OCI-LY1 (cell line): ENCODE data around the gene ANKS4B.

ENCODE experiments used
- H2AFZ ChIP-seq: fragments of 200-600 bp; sonication (generic), shearing (Covaris generic); 2 replicates; pipeline ENCODE4 v1.6.0; 2014; ENCODE audit warnings: antibody characterized with exemption, mild to moderate bottlenecking, low read length
- H3F3A ChIP-seq: fragments of 200-600 bp; sonication (generic), shearing (Covaris generic); 2 replicates; pipeline ENCODE4 v1.6.0; 2014; ENCODE audit warnings: mild to moderate bottlenecking, antibody characterized with exemption, low read length, moderate library complexity; ENCODE audit not compliant: insufficient read depth
- H3K27ac ChIP-seq: fragments of 200-600 bp; sonication (generic); 2 replicates; pipeline ENCODE4 v1.5.1; 2014; ENCODE audit warnings: low read length, mixed run types, mild to moderate bottlenecking, low read depth; ENCODE audit not compliant: poor library complexity, severe bottlenecking
- H3K27me3 ChIP-seq: fragments of 200-600 bp; sonication (generic); 2 replicates; pipeline ENCODE4 v1.6.0; 2014; ENCODE audit warnings: antibody characterized with exemption, mild to moderate bottlenecking, low read length, moderate library complexity; ENCODE audit not compliant: insufficient read depth
- H3K36me3 ChIP-seq: fragments of 200-600 bp; sonication (generic); 2 replicates; pipeline ENCODE4 v1.6.1; 2014; ENCODE audit warnings: mild to moderate bottlenecking, antibody characterized with exemption, low read length, moderate library complexity, mixed read lengths; ENCODE audit not compliant: insufficient read depth
- H3K4me1 ChIP-seq: fragments of 200-600 bp; sonication (generic); 2 replicates; pipeline ENCODE4 v1.5.1; 2014; ENCODE audit warnings: mild to moderate bottlenecking, low read length, moderate library complexity; ENCODE audit not compliant: insufficient read depth, severe bottlenecking
- H3K4me2 ChIP-seq: fragments of 200-600 bp; sonication (generic), shearing (Covaris generic); 2 replicates; pipeline ENCODE4 v1.6.1; 2014; ENCODE audit warnings: low read length
- H3K4me3 ChIP-seq: fragments of 200-600 bp; sonication (generic); 2 replicates; pipeline ENCODE4 v1.5.1; 2014; ENCODE audit warnings: low read length, low read depth, mild to moderate bottlenecking, mixed read lengths; ENCODE audit not compliant: poor library complexity, severe bottlenecking
- H3K79me2 ChIP-seq: fragments of 200-600 bp; shearing (Covaris generic); 2 replicates; pipeline ENCODE4 v1.6.1; 2016; ENCODE audit warnings: mixed run types, low read length, mixed read lengths; ENCODE audit not compliant: insufficient read depth
- H3K9ac ChIP-seq: fragments of 200-600 bp; sonication (generic), shearing (Covaris generic); 2 replicates; pipeline ENCODE4 v1.6.1; 2014; ENCODE audit warnings: mild to moderate bottlenecking, low read length, mixed read lengths
- H3K9me2 ChIP-seq: fragments of 200-600 bp; sonication (generic), shearing (Covaris generic); 2 replicates; pipeline ENCODE4 v1.6.1; 2014; ENCODE audit warnings: low read depth, mild to moderate bottlenecking, low read length, mixed read lengths
- H3K9me3 ChIP-seq: fragments of 200-600 bp; shearing (Covaris generic); 2 replicates; pipeline ENCODE4 v1.6.1; 2014; ENCODE audit warnings: low read length, mixed read lengths
- H4K20me1 ChIP-seq: fragments of 200-600 bp; sonication (generic), shearing (Covaris generic); 2 replicates; pipeline ENCODE4 v1.6.0; 2016; ENCODE audit warnings: mild to moderate bottlenecking, low read length; ENCODE audit not compliant: insufficient read depth
- EZH2 ChIP-seq: fragments of 200-600 bp; sonication (generic), shearing (Covaris generic); IDR thresholded peaks from 2 replicates; pipeline ENCODE4 v1.8.0; 2017; ENCODE audit warnings: borderline replicate concordance, mixed run types, mild to moderate bottlenecking, antibody characterized with exemption, low read length, moderate library complexity, mixed read lengths
- TF ChIP-seq, protein P1 (sequence below): fragments of 200-600 bp; sonication (generic), shearing (Covaris generic); IDR thresholded peaks from 2 replicates; pipeline ENCODE4 v1.5.1; 2017; ENCODE audit warnings: mild to moderate bottlenecking, antibody characterized with exemption, low read length, moderate library complexity, mixed read lengths

Gene ANKS4B

DNA sequence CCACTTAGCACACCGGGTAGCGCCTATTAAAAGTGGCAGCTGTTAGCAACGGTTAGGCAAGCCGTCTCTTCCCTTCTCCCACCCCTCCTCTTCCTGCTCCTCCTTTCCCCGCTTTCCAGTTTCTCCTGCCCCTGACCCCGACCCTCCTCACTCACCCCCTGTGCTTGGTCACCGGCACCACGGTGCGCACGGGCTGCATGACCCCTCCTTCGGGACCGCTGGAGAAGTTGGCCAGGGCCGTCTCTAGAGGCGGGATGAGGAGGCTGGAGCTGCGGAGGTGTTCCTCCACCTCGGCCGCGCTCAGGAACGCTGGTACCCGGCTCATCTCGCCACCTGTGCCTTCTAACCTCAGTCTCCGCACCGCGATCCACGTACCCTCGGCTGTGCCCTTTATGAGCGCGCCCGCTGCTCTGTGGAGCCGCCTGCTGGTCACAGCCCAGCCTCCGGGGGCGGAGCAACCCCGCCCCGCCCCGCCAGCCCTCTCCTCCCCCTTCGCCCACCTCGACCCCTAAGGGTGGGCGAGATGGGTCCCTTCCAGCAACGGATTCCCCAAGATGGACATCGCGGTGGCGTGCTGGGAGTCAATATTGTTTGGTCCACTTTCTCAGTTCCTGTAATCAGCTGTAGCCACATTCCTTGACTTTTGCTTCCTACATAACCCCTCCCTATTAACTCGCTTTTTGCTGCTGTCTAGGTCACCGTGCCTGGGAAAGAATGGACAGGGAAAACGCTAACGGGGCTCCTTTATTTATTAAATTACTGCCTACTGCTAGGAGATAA is 44.6 kb downstream of the ANKS4B start, which contains the start of gene CRYM:
TSS of gene CRYM (minus strand) at position 364 of the 780 bp plus-strand sequence. CDS start at position 325, 39 bp downstream.
- Histone ChIP-seq H3K4me3 (peak within 1 kb of the TSS; percentile 58), H3F3A (no peaks in the 10 kb centered on the region), H3K4me2 (peak within 1 kb of the TSS; percentile 80), H3K36me3 (no peaks in the 10 kb centered on the region), H3K9me2 (no peaks in the 10 kb centered on the region), H3K9ac (no peak within 1 kb of the TSS; the same call in 1 of the 2 replicates), H3K27ac (no peak within 1 kb of the TSS), H3K27me3 (peaks cover 8% of the 10 kb centered on the region; the same call in 1 of the 2 replicates), H4K20me1 (no peaks in the 10 kb centered on the region), H3K4me1 (peaks cover 29% of the 10 kb centered on the region), H3K79me2 (no peaks in the 10 kb centered on the region), H3K9me3 (no peaks in the 10 kb centered on the region), H2AFZ (no peak within 1 kb of the TSS)
- TF ChIP-seq, protein P1, sequence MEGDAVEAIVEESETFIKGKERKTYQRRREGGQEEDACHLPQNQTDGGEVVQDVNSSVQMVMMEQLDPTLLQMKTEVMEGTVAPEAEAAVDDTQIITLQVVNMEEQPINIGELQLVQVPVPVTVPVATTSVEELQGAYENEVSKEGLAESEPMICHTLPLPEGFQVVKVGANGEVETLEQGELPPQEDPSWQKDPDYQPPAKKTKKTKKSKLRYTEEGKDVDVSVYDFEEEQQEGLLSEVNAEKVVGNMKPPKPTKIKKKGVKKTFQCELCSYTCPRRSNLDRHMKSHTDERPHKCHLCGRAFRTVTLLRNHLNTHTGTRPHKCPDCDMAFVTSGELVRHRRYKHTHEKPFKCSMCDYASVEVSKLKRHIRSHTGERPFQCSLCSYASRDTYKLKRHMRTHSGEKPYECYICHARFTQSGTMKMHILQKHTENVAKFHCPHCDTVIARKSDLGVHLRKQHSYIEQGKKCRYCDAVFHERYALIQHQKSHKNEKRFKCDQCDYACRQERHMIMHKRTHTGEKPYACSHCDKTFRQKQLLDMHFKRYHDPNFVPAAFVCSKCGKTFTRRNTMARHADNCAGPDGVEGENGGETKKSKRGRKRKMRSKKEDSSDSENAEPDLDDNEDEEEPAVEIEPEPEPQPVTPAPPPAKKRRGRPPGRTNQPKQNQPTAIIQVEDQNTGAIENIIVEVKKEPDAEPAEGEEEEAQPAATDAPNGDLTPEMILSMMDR = peak; percentile 87
- TF ChIP-seq EZH2 = no peak

- peaks cover 8% of the 10 kb centered on the region; the same call in 1 of the 2 replicates for H3K27me3 ChIP-seq
- H3K79me2 ChIP-seq = no peaks in the 10 kb centered on the region
- TF ChIP-seq, protein P1 = no peak
- TF ChIP-seq EZH2 = no peak
- H3K4me1 ChIP-seq = peaks cover 29% of the 10 kb centered on the region
- no peaks in the 10 kb centered on the region for H3K9me2 ChIP-seq
- no peak overlapping the region for H3K4me3 ChIP-seq
- H3K36me3 ChIP-seq = no peaks in the 10 kb centered on the region
- H4K20me1 ChIP-seq = no peaks in the 10 kb centered on the region
- H2AFZ ChIP-seq = no peak overlapping the region
- H3K9me3 ChIP-seq = no peaks in the 10 kb centered on the region
- H3K9ac ChIP-seq = no peak overlapping the region
- H3K27ac ChIP-seq = no peak overlapping the region
- H3K4me2 ChIP-seq = no peak overlapping the region
- H3F3A ChIP-seq = no peaks in the 10 kb centered on the region
Observed at GRCh38 chr16:21279501-21279900, 46.0 kb downstream of the ANKS4B start.

DNA sequence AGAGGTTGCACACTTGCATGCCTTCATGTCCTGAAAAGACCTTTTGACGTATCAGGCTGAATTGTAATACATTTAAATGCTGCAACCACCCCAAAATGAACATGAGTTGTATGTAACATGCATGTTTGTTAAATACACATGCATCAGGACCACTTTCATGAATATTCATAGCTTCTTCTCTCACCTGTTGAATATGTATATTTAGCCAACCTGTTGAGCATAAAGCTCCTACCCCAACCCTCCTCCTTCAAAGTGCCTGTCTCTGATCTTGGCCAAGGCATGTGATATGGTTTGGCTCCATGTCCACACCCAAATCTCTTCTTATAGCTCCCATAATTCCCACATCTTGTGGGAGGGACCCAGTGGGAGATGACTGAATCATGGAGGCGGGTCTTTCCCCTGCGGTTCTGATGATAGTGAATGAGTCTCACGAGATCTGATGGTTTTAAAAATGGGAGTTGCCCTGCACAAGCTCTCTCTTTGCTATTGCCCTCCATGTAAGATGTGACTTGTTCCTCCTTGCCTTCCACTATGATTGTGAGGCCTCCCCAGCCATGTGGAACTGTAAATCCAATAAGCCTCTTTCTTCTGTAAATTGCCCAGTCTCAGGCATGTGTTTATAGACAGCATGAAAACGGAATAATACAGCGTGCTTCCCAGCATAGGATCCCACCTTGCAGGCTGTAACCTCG is 48.3 kb downstream of the ANKS4B start:
- H3K9me3 ChIP-seq = no peaks in the 10 kb centered on the region
- peaks cover 8% of the 10 kb centered on the region; the same call in 1 of the 2 replicates for H3K27me3 ChIP-seq
- no peak overlapping the region for H3K9ac ChIP-seq
- no peaks in the 10 kb centered on the region for H4K20me1 ChIP-seq
- H3K4me3 ChIP-seq = no peak overlapping the region
- H2AFZ ChIP-seq = no peak overlapping the region
- no peak overlapping the region for H3K27ac ChIP-seq
- H3K9me2 ChIP-seq = no peaks in the 10 kb centered on the region
- H3K4me1 ChIP-seq = peaks cover 18% of the 10 kb centered on the region
- H3F3A ChIP-seq = no peaks in the 10 kb centered on the region
- H3K36me3 ChIP-seq = no peaks in the 10 kb centered on the region
- TF ChIP-seq EZH2 = no peak
- TF ChIP-seq, protein P1 = no peak
- no peaks in the 10 kb centered on the region for H3K79me2 ChIP-seq
- no peak overlapping the region for H3K4me2 ChIP-seq
